Endothelial cell of coronary artery (primary cell): ENCODE data around the gene MTM1. TPM values are rescaled to one million over a fixed set of nuclear protein-coding genes. Genes with fewer than 3 reads are reported as not detected.

ENCODE experiments used
- total RNA-seq: library from RNA; depleted of rRNA; stranded (reverse); fragments of >200 nt; gene quantifications from 2 replicates; pipeline ENCODE4 v1.2.3, GENCODE V29; 2014

Gene MTM1
- total RNA-seq = 7.6 and 9.7 TPM in 2 replicates

DNA sequence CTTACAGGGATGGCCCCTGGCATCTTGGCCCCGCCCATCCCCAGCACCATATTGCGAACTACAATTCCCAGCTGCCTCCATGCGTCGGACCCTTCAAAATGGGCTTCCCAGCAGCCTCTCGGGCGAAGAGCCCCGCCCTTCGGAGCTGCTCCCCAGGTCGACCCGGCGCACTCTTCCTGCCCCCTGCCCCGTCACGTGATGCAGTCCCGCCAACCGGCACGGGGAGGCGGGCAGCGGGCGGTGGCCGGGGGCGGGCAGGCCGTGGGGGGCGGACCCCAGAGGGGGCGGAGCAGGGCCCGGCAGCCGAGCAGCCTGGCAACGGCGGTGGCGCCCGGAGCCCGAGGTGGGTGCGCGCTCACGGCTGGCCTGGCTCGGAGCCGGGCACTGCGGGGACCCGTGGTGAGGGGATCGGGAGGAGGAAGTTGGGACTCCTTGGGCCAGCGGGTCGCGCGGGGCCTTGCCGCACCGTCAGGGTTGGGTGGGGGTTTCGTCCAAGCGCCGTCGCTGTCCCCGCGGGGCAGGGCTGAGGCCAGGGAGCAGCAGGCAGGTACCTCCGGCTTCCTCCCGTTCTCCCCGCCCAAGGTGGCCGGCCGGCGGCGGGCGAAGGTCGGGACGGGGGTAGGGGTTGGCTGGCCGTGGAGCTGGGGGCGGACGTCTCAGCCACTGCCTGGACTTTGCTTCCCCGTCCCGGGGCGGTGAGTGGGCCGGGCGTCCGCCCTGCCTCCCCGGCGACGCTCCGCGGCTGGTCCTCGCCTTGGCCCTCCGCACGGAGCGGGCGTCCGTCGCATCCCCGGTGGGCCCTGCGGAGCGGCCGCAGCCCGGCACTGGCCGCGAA, at the start of gene MTM1:
Gene MTM1 (plus strand): TSS at position 302 of the 835 bp plus-strand sequence. CDS start 23,994 bp downstream, outside the sequence.

DNA sequence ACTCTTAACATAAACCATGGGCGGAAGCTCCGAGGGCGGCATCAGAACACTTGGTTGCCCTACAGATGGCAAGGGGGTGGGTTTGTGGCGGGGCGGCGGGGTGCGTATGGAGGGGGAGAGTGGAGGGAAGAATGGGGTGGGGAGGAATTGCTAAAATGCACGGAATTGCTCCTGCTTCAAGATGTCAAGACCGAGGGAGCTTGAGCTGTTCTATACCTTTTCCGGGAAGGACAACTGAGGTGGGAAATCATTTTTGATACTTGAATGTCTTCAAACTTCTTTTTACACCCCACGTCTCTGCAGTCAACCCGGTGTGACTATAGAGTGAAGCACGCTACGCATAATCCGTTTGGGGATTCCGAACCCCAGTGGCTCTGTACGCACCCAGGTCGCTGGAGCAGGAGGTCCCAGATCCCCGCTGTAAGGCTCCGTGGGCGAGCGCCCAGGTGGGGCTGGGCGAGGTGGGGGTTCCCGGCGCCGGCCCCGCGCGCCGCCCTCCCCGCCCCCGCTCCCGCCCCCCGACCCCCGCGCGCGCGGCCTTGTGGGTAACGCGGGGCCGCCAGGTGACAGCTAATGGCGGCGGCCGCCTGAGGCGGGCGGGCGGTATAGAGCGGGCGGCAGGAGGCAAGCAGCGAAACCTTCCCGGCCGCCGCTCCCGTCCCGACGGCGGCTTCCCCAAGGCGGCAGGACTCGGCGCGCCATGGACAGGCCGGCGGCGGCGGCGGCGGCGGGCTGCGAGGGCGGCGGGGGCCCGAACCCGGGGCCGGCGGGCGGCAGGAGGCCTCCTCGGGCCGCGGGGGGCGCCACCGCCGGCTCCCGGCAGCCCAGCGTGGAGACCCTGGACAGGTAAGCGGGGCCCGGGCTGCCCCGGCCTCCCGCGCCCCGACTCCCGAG, 124.7 kb downstream of the MTM1 start, which contains the start of gene MTMR1:
Gene MTMR1 (plus strand): TSS at position 566 of the 894 bp plus-strand sequence. CDS start 135 bp downstream, at position 701.

Other genes starting within 250 kb of the MTM1 start
- gene MAMLD1, start 205.3 kb upstream of the MTM1 start, total RNA-seq = 0.54 and 0.85 TPM in 2 replicates
- gene MTMR1, start 124.8 kb downstream of the MTM1 start, total RNA-seq = 14.1 and 15.8 TPM in 2 replicates